Measurements from ENCODE around the gene EYA4. TPM values are rescaled to one million over a fixed set of nuclear protein-coding genes. Genes with fewer than 3 reads are reported as not detected.

EYA4 gene
- total RNA-seq, 3 donors from 2014 or later = 0.33 to 4.2 (median 0.44) TPM

- intact Hi-C loops (cut with DNase I; ENCODE audit: low total_unique reads) = no loop called here
These were observed 16.5 kb downstream of the EYA4 start for GRCh38 chr6:133257545-133258105.

GRCh38 chr6:133259561-133259960 is 18.4 kb downstream of the EYA4 start:
- peaks cover 0 to 5% of the 10 kb centered on the region in 2 donors for H3K27me3 ChIP-seq
- H3K4me3 ChIP-seq = no peak overlapping the region
- peaks cover 5% of the 10 kb centered on the region for H3K36me3 ChIP-seq
- no peaks in the 10 kb centered on the region for H3K9me3 ChIP-seq
- intact Hi-C loops (cut with DNase I; ENCODE audit: low total_unique reads) = no loop called here
- DNase-seq (ENCODE audit: low spot score in 2 of 2) = no peak
- H3K4me1 ChIP-seq = no peaks in the 10 kb centered on the region
- no peak overlapping the region for H3K27ac ChIP-seq
- no peak for TF ChIP-seq CTCF (IDR thresholded peaks at IDR 0.05)
- no peak for TF ChIP-seq POLR2A (IDR thresholded peaks at IDR 0.05)
- no peak for TF ChIP-seq POLR2AphosphoS5 (IDR thresholded peaks at IDR 0.05)

More at GRCh38 chr6:133257545-133258105, 16.5 kb downstream of the EYA4 start:
- no peak for DNase-seq (ENCODE audit: low spot score in 2 of 2)
- H3K27ac ChIP-seq = no peak overlapping the region
- H3K27me3 ChIP-seq = peaks cover 0 to 13% of the 10 kb centered on the region in 2 donors
- no peaks in the 10 kb centered on the region for H3K4me1 ChIP-seq
- H3K36me3 ChIP-seq = peaks cover 5% of the 10 kb centered on the region
- no peak for TF ChIP-seq POLR2AphosphoS5 (IDR thresholded peaks at IDR 0.05)
- no peak for TF ChIP-seq CTCF (IDR thresholded peaks at IDR 0.05)
- TF ChIP-seq POLR2A (IDR thresholded peaks at IDR 0.05) = no peak
- H3K9me3 ChIP-seq = no peaks in the 10 kb centered on the region
- H3K4me3 ChIP-seq = no peak overlapping the region

- H3K27me3 ChIP-seq = peaks cover 0 to 5% of the 10 kb centered on the region in 2 donors
- H3K4me1 ChIP-seq = no peaks in the 10 kb centered on the region
- TF ChIP-seq CTCF (IDR thresholded peaks at IDR 0.05) = no peak
- no peak for TF ChIP-seq POLR2AphosphoS5 (IDR thresholded peaks at IDR 0.05)
- no peak for TF ChIP-seq POLR2A (IDR thresholded peaks at IDR 0.05)
- no peak overlapping the region for H3K4me3 ChIP-seq
- no peaks in the 10 kb centered on the region for H3K36me3 ChIP-seq
- H3K27ac ChIP-seq = no peak overlapping the region
- intact Hi-C loops (cut with DNase I; ENCODE audit: low total_unique reads) = no loop called here
- no peaks in the 10 kb centered on the region for H3K9me3 ChIP-seq
- no peak for DNase-seq (ENCODE audit: low spot score in 2 of 2)
These were observed 21.6 kb downstream of the EYA4 start for GRCh38 chr6:133262804-133263203.

GRCh38 chr6:133265066-133265465 is 23.9 kb downstream of the EYA4 start:
- Histone ChIP-seq H3K36me3 (no peaks in the 10 kb centered on the region), H3K4me1 (no peaks in the 10 kb centered on the region), H3K27me3 (peaks cover 0 to 5% of the 10 kb centered on the region in 2 donors), H3K9me3 (no peaks in the 10 kb centered on the region), H3K27ac (no peak overlapping the region), H3K4me3 (no peak overlapping the region)
- intact Hi-C loops (cut with DNase I; ENCODE audit: low total_unique reads) = no loop called here
- TF ChIP-seq POLR2AphosphoS5 (IDR thresholded peaks at IDR 0.05) (no peak), CTCF (IDR thresholded peaks at IDR 0.05) (no peak), POLR2A (IDR thresholded peaks at IDR 0.05) (no peak)
- DNase-seq (ENCODE audit: low spot score in 2 of 2) = no peak

GRCh38 chr6:133266186-133266585 is 25.0 kb downstream of the EYA4 start:
- H3K4me1 ChIP-seq = no peaks in the 10 kb centered on the region
- peaks cover 0 to 2% of the 10 kb centered on the region in 2 donors for H3K27me3 ChIP-seq
- H3K4me3 ChIP-seq = no peak overlapping the region
- intact Hi-C loops (cut with DNase I; ENCODE audit: low total_unique reads) = no loop called here
- H3K9me3 ChIP-seq = no peaks in the 10 kb centered on the region
- H3K36me3 ChIP-seq = no peaks in the 10 kb centered on the region
- TF ChIP-seq CTCF (IDR thresholded peaks at IDR 0.05) (no peak), POLR2AphosphoS5 (IDR thresholded peaks at IDR 0.05) (no peak), POLR2A (IDR thresholded peaks at IDR 0.05) (no peak)
- no peak for DNase-seq (ENCODE audit: low spot score in 2 of 2)
- H3K27ac ChIP-seq = no peak overlapping the region

All from breast epithelium (tissue), 4 donors.